ENCODE measurements around the gene PPWD1. TPM values are rescaled to one million over a fixed set of nuclear protein-coding genes. Genes with fewer than 3 reads are reported as not detected.
"Not testable (repeated sequence)": the region's sequence is repeated elsewhere in the genome, so short reads cannot be mapped to it uniquely, and the experiment has no call there.

PPWD1 gene
- total RNA-seq, 1 donor from 2014 or later = 89.9 TPM

DNA sequence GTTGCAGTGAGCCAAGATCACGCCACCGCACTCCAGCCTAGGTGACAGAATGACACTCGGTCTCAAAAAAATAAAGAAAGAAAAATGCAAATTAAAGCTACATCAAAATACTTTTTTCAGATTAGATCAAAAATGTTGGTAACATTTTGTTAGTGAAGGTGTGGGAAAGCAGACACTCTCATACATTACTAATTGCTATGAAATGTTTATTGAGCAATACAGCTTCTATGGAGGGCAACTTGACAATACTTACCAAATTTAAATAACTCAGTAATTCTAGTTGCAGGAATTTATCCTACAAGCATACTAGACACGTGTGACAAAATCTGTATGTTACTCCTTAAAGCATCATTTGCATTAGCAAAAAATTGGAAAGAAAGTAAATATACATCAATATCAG is 56.9 kb downstream of the PPWD1 start:
- DNase-seq (ENCODE audit: low spot score) = no peak
- Mint-ChIP-seq H3K27me3 (ENCODE audit: insufficient read depth, low read depth) (peaks cover 5% of the 10 kb centered on the region), H3K36me3 (peaks cover 4% of the 10 kb centered on the region), H3K27ac (no peak overlapping the region), H3K9me3 (no peaks in the 10 kb centered on the region), H3K4me3 (no peak overlapping the region), H3K4me1 (peaks cover 13% of the 10 kb centered on the region)
- Histone ChIP-seq H3K4me1 (peaks cover 6% of the 10 kb centered on the region), H4K20me1 (ENCODE audit: low read depth) (no peaks in the 10 kb centered on the region), H3F3A (ENCODE audit: low read depth) (no peaks in the 10 kb centered on the region), H3K4me2 (no peak overlapping the region), H3K9me3 (ENCODE audit: low read depth) (no peaks in the 10 kb centered on the region), H3K27ac (no peak overlapping the region), H3K36me3 (peaks cover 6% of the 10 kb centered on the region), H2AFZ (replicated peaks) (no peak overlapping the region), H3K9ac (no peak overlapping the region), H3K27me3 (no peaks in the 10 kb centered on the region), H3K4me3 (no peak overlapping the region), H3K79me2 (ENCODE audit: low read depth) (peaks cover 59% of the 10 kb centered on the region)
- TF ChIP-seq EZH2 (IDR thresholded peaks at IDR 0.05) (no peak), EZH2phosphoT487 (IDR thresholded peaks at IDR 0.05) (no peak)
- TF ChIP-seq, protein P1, sequence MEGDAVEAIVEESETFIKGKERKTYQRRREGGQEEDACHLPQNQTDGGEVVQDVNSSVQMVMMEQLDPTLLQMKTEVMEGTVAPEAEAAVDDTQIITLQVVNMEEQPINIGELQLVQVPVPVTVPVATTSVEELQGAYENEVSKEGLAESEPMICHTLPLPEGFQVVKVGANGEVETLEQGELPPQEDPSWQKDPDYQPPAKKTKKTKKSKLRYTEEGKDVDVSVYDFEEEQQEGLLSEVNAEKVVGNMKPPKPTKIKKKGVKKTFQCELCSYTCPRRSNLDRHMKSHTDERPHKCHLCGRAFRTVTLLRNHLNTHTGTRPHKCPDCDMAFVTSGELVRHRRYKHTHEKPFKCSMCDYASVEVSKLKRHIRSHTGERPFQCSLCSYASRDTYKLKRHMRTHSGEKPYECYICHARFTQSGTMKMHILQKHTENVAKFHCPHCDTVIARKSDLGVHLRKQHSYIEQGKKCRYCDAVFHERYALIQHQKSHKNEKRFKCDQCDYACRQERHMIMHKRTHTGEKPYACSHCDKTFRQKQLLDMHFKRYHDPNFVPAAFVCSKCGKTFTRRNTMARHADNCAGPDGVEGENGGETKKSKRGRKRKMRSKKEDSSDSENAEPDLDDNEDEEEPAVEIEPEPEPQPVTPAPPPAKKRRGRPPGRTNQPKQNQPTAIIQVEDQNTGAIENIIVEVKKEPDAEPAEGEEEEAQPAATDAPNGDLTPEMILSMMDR (IDR thresholded peaks at IDR 0.05) = no peak

DNA sequence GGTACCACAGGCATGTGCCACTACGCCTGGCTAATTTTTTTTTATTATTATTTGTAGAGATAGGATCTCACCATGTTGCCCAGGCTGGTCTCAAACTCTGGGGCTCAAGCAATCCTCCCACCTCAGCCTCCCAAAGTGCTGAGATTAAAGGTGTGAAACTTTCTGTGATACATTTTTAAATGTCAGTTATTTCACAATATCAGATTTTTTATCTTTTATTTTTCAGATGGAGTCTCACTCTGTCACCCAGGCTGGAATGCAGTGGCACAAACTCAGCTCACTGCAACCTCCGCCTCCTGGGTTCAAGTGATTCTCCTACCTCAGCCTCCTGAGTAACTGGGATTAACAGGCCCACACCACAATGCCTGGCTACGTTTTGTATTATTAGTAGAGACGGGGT is 58.9 kb downstream of the PPWD1 start:
- Mint-ChIP-seq H3K4me3 (peak overlapping the region; percentile 95), H3K4me1 (peaks cover 20% of the 10 kb centered on the region)
- H3F3A ChIP-seq (ENCODE audit: low read depth); H2AFZ ChIP-seq (replicated peaks); H3K36me3 Mint-ChIP-seq; H3K36me3 ChIP-seq; DNase-seq (ENCODE audit: low spot score); H3K4me2 ChIP-seq; H3K27me3 ChIP-seq; H3K9me3 Mint-ChIP-seq; H3K27me3 Mint-ChIP-seq (ENCODE audit: insufficient read depth, low read depth); H3K27ac Mint-ChIP-seq; H3K9me3 ChIP-seq (ENCODE audit: low read depth); H3K9ac ChIP-seq; H4K20me1 ChIP-seq (ENCODE audit: low read depth); H3K27ac ChIP-seq; H3K4me3 ChIP-seq: not testable (repeated sequence)
- Histone ChIP-seq H3K4me1 (peaks cover 12% of the 10 kb centered on the region), H3K79me2 (ENCODE audit: low read depth) (peaks cover 79% of the 10 kb centered on the region)

DNA sequence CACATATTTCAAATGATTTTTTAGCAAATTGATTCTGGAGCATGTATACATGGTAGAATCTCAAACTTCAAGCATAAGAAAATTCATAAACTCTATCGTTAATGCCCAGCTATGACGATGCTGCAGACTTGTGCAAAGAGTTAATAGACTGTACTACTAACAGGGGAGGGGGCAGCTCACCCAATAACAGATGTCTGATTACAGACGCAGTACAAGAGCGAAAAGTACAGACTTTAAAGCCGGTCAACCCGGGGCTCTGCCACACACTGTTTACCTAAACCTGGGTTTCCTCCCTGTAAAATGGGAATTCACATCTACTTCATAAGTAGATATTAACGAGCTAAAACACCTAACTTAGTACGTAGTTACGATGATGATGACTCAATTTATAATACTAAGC is 60.4 kb downstream of the PPWD1 start:
- H3K4me1 Mint-ChIP-seq = peaks cover 20% of the 10 kb centered on the region
- Histone ChIP-seq H3K4me2 (peak overlapping the region; percentile 94), H3K36me3 (no peaks in the 10 kb centered on the region), H2AFZ (replicated peaks) (peak overlapping the region; percentile 100), H3F3A (ENCODE audit: low read depth) (no peaks in the 10 kb centered on the region), H3K27me3 (no peaks in the 10 kb centered on the region), H3K27ac (no peak overlapping the region), H3K9ac (peak overlapping the region; percentile 62), H3K79me2 (ENCODE audit: low read depth) (peaks cover 91% of the 10 kb centered on the region), H3K4me3 (peak overlapping the region; percentile 73), H3K9me3 (ENCODE audit: low read depth) (no peaks in the 10 kb centered on the region), H3K4me1 (peaks cover 12% of the 10 kb centered on the region), H4K20me1 (ENCODE audit: low read depth) (no peaks in the 10 kb centered on the region)
- DNase-seq (ENCODE audit: low spot score) = peak; percentile 6
- TF ChIP-seq, protein P1 (IDR thresholded peaks at IDR 0.05) = no peak
- TF ChIP-seq EZH2 (IDR thresholded peaks at IDR 0.05) (no peak), EZH2phosphoT487 (IDR thresholded peaks at IDR 0.05) (no peak)
- peak overlapping the region; percentile 87 for H3K27ac Mint-ChIP-seq
- H3K4me3 Mint-ChIP-seq = peak overlapping the region; percentile 95
- peaks cover 3% of the 10 kb centered on the region for H3K36me3 Mint-ChIP-seq
- no peaks in the 10 kb centered on the region for H3K9me3 Mint-ChIP-seq
- peaks cover 5% of the 10 kb centered on the region for H3K27me3 Mint-ChIP-seq (ENCODE audit: insufficient read depth, low read depth)

DNA sequence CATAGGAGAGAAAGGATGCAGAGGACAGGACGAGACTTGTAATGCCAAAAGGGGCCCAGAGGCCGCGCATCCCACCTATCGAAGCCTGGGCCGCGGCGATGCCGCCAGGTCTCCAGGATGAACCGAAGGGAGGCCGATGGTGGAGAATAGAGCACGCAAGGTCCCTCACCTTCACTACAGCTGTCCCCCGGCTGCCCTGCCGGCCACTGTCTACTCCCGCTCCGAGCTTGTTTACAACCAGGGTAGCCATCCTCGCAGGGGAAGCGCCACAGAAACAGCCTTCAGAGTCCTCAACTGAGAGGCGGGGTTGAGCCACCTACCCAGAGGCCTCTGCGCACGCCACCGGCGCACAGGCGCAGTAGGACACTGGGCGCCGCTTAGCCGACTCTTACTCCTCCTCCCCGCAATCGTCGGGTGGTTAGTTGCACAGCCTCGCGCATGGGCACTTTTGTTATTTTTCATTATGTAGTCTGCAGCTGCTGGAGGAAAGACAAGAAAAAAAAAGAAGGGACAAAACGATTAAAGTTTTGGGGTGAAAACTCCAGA is 61.0 kb downstream of the PPWD1 start, which contains the start of gene TRIM23:
Gene TRIM23, minus strand, starts transcription at position 309 of the 546 bp plus-strand sequence. Its CDS starts 59 bp downstream, at position 250.
- peak; percentile 96 for DNase-seq (ENCODE audit: low spot score)
- Mint-ChIP-seq H3K4me1 (peaks cover 20% of the 10 kb centered on the region), H3K9me3 (no peaks in the 10 kb centered on the region), H3K36me3 (peaks cover 3% of the 10 kb centered on the region), H3K27ac (peak within 1 kb of the TSS; percentile 87), H3K27me3 (ENCODE audit: insufficient read depth, low read depth) (peaks cover 5% of the 10 kb centered on the region), H3K4me3 (peak within 1 kb of the TSS; percentile 95)
- peak within 1 kb of the TSS; percentile 73 for H3K4me3 ChIP-seq
- no peaks in the 10 kb centered on the region for H4K20me1 ChIP-seq (ENCODE audit: low read depth)
- H2AFZ ChIP-seq (replicated peaks) = peak within 1 kb of the TSS; percentile 100
- H3K27me3 ChIP-seq = no peaks in the 10 kb centered on the region
- H3F3A ChIP-seq (ENCODE audit: low read depth) = no peaks in the 10 kb centered on the region
- H3K9me3 ChIP-seq (ENCODE audit: low read depth) = no peaks in the 10 kb centered on the region
- H3K27ac ChIP-seq = peak within 1 kb of the TSS; percentile 79
- peaks cover 12% of the 10 kb centered on the region for H3K4me1 ChIP-seq
- H3K9ac ChIP-seq = peak within 1 kb of the TSS; percentile 89
- TF ChIP-seq EZH2 (IDR thresholded peaks at IDR 0.05) (no peak), EZH2phosphoT487 (IDR thresholded peaks at IDR 0.05) (no peak)
- TF ChIP-seq, protein P1 (IDR thresholded peaks at IDR 0.05) = peak; percentile 13
- H3K4me2 ChIP-seq = peak within 1 kb of the TSS; percentile 94
- no peaks in the 10 kb centered on the region for H3K36me3 ChIP-seq
- peaks cover 90% of the 10 kb centered on the region for H3K79me2 ChIP-seq (ENCODE audit: low read depth)

Measured in neural progenitor cell (in vitro differentiated cells).